ENCODE results near the gene ACCS.

Gene ACCS

DNA sequence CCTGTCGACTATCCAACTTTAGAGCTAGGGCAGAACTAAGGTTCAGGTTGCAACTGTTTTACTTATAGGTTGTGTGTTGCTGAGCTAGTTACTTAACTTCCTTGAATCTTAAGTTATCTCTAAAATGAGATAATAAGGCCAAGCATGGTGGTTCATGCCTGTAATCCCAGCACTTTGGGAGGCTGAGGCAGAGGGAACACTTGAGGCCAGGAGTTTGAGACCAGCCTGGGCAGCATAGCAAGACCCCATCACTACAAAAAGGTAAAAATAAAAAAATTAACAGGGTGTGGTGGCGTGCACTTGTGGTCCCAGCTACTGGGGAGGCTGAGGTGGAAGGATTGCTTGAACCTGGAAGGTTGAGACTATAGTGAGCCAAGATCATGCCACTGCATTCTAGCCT lies 2.1 kb downstream of the ACCS start:
- DNase-seq = no peak
- intact Hi-C loops (cut with DNase I; ENCODE audit: low total_unique reads) = no loop called here
- Histone ChIP-seq H3K27me3 (no peaks in the 10 kb centered on the region), H3K9me3 (no peaks in the 10 kb centered on the region), H3K36me3 (peaks cover 4 to 24% (median 10%) of the 10 kb centered on the region in 3 donors), H3K4me1 (peaks cover 0 to 31% (median 16%) of the 10 kb centered on the region in 4 donors), H3K27ac (no peak overlapping the region), H3K4me3 (no peak overlapping the region)
- TF ChIP-seq, protein P1, sequence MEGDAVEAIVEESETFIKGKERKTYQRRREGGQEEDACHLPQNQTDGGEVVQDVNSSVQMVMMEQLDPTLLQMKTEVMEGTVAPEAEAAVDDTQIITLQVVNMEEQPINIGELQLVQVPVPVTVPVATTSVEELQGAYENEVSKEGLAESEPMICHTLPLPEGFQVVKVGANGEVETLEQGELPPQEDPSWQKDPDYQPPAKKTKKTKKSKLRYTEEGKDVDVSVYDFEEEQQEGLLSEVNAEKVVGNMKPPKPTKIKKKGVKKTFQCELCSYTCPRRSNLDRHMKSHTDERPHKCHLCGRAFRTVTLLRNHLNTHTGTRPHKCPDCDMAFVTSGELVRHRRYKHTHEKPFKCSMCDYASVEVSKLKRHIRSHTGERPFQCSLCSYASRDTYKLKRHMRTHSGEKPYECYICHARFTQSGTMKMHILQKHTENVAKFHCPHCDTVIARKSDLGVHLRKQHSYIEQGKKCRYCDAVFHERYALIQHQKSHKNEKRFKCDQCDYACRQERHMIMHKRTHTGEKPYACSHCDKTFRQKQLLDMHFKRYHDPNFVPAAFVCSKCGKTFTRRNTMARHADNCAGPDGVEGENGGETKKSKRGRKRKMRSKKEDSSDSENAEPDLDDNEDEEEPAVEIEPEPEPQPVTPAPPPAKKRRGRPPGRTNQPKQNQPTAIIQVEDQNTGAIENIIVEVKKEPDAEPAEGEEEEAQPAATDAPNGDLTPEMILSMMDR (IDR thresholded peaks at IDR 0.05) = no peak

DNA sequence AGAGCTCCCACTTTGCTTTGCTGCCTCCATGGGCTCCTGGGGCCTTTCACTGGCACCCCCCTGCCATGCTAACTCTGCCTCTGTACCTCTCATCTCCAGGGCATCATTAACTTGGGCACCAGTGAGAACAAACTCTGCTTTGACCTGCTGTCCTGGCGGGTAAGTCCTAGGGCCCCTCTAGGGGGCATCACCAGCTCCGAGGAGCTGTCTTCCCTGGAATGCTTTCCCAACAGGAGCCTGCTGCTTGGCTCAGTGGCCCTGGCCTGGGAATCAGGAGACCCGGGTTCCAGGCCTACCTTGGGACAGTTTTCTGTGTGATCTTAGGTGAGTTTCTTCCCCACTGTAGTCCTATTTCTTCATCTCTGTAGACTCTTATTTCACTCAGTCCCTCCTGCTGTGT lies 5.1 kb downstream of the ACCS start:
- Histone ChIP-seq H3K36me3 (peaks cover 16 to 52% (median 17%) of the 10 kb centered on the region in 3 donors), H3K4me3 (no peak overlapping the region), H3K4me1 (peaks cover 0 to 26% (median 12%) of the 10 kb centered on the region in 4 donors), H3K27ac (no peak overlapping the region), H3K27me3 (no peaks in the 10 kb centered on the region), H3K9me3 (no peaks in the 10 kb centered on the region)
- intact Hi-C loops (cut with DNase I; ENCODE audit: low total_unique reads) = no loop called here
- DNase-seq = no peak
- TF ChIP-seq, protein P1 (IDR thresholded peaks at IDR 0.05) = no peak

DNA sequence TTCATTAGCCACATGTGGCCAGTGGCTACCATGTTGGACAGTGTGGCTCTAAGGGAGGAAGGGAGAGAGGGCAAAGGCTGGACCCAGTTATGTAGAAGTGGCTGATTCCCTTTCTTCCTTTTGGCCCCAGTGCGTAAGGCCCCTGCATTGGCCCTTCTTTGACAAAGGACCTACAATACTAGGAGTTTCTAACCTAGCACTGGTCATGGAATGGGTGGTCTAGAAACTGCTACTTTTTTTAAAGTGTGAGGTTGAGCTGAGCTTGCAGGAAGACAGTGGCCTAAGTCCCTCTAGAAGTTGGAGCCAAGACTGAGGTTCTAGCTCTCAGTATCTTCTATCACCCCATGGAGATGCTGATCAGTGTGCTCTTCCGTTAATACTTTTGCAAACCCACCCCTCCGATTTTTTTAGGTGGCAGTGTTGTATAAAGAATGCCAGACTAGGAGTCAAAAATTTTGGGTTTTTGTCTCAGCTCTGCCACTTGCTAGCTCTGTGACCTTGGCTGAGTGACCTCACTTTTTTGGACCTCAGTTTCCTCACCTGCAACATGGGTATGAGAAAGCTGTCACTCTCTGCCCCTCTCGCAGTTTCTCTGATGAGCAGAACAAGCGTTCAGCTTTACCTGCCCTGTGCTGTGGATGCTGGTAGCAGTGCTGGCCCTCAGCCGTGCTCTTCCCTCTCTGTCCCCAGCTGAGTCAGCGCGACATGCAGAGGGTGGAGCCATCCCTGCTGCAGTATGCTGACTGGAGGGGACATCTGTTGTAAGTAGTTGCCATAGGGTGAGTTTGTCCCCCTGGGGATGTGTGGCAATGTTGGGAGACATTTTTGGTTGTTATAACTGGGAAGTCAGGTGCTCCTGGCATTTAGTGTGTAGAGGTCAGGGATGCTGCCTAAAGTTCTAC lies 6.9 kb downstream of the ACCS start:
- DNase-seq = no peak
- Histone ChIP-seq H3K27me3 (no peaks in the 10 kb centered on the region), H3K4me3 (no peak overlapping the region), H3K27ac (no peak overlapping the region), H3K36me3 (peaks cover 23 to 69% (median 29%) of the 10 kb centered on the region in 3 donors), H3K9me3 (no peaks in the 10 kb centered on the region), H3K4me1 (peaks cover 0 to 13% (median 0%) of the 10 kb centered on the region in 4 donors)
- intact Hi-C loops (cut with DNase I; ENCODE audit: low total_unique reads) = no loop called here
- TF ChIP-seq, protein P1 (IDR thresholded peaks at IDR 0.05) = no peak

DNA sequence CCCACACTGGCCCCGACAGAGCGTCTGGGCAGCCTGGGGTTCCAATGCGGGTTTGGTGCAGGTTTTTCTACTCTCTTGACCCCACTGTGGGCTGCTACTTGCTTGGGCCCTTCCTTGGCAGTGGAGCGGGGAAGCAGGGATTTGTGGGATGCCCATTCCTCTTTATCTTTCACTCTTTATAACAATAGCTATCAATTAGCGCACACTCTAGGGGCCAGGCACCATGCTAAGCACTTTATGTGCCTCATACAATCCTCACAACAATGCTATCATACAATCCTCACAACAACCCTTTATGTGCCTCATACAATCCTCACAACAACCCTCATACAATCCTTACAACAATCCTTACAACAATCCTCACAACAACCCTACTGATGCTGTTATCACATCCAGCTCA lies 12.7 kb downstream of the ACCS start:
- TF ChIP-seq, protein P1 (IDR thresholded peaks at IDR 0.05) = no peak
- DNase-seq = no peak
- no peaks in the 10 kb centered on the region for H3K4me1 ChIP-seq
- H3K27me3 ChIP-seq = no peaks in the 10 kb centered on the region
- H3K36me3 ChIP-seq = peaks cover 35 to 96% (median 70%) of the 10 kb centered on the region in 3 donors
- H3K4me3 ChIP-seq = no peak overlapping the region
- no peak overlapping the region for H3K27ac ChIP-seq
- no peaks in the 10 kb centered on the region for H3K9me3 ChIP-seq
- intact Hi-C loops (cut with DNase I; ENCODE audit: low total_unique reads) = no loop called here

DNA sequence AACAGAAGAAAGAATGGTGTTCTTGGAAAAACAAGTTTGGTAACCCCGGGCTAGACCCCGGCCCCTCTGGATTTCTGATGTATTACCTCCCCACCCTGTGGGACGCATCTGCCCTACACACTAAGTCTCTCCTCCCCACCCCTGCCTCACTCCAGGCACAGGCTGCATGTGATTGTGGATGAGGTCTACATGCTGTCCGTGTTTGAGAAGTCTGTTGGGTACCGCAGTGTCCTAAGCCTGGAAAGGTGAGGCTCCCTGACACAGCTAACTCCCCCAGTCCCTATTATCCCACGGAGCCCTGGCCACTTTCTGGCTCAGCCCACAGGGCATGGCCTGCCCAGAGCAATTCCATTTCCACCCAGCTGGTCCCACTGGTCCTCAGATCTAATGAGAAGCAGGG lies 13.3 kb downstream of the ACCS start:
- no peak for DNase-seq
- TF ChIP-seq, protein P1 (IDR thresholded peaks at IDR 0.05) = no peak
- Histone ChIP-seq H3K4me1 (no peaks in the 10 kb centered on the region), H3K27ac (no peak overlapping the region), H3K27me3 (no peaks in the 10 kb centered on the region), H3K9me3 (no peaks in the 10 kb centered on the region), H3K4me3 (no peak overlapping the region), H3K36me3 (peaks cover 35 to 95% (median 76%) of the 10 kb centered on the region in 3 donors)
- intact Hi-C loops (cut with DNase I; ENCODE audit: low total_unique reads) = no loop called here
